COLO668 (cell line): Measurements from ENCODE around the gene VAPB.
"Not testable (repeated sequence)": the region's sequence is repeated elsewhere in the genome, so short reads cannot be mapped to it uniquely, and the experiment has no call there.

Source experiments
- DNase-seq: peaks from one replicate; lab custom pipeline; 2025; ENCODE audit not compliant: unreplicated experiment; lab: John Stamatoyannopoulos, UW

VAPB gene

GRCh38 chr20:58406422-58407001 lies 17.5 kb downstream of the VAPB start:
- no peak for DNase-seq

GRCh38 chr20:58407201-58407873 lies 18.3 kb downstream of the VAPB start:
- no peak for DNase-seq

GRCh38 chr20:58407966-58408557 lies 19.0 kb downstream of the VAPB start:
- no peak for DNase-seq

DNA sequence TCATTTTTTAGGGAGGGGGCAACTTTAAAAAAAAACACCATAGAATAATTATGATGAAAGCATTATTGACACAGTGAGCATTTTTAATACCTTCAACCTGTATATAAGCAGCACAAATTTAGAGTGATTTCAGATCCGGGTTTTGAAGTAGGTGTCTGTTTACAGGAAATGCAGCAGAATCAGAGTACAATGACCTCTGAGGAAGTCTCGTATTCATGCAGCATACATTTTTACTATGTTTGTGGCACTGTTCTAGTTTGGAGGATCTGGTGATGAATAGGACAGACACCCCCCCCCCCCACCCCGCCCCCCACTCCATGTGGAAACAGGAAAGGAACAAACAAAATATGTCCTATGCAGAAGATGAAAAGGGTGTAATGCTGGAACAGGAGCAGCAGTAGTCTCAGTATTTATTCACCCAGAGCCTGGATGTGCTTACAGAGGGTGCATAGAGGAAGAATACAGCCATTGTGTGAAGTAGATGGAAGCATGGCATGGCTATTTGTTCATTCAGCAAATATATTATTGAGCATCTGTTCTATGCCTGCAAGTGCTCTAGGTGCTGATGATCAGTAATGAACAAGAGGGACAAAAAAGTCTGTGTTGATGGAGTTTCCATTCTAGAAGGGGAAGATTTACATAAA lies 19.7 kb downstream of the VAPB start:
- peak; percentile 14 for DNase-seq

GRCh38 chr20:58414216-58414615 lies 25.2 kb downstream of the VAPB start:
- not testable (repeated sequence) for DNase-seq

GRCh38 chr20:58414786-58415185 lies 25.8 kb downstream of the VAPB start:
- not testable (repeated sequence) for DNase-seq

- DNase-seq, result no peak
These were observed 27.0 kb downstream of the VAPB start for GRCh38 chr20:58416057-58416456.

DNA sequence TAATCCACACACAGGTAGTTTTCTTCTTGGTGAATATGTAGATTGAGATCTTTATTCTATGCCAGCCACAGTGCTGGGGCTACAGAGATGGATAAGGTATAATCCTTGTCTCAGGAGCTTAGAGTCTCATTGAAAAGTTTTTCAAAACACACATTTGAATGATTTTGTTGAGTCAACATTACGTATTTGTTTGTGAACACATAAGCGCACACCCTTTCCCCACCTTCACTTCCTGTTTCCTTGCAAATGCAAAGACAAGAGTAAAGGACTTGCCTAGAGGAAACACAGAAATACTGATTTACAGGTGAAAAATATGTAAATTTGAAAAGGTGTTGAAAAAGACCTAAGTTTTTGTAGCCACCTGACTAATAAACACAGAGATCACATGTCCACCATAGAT lies 27.8 kb downstream of the VAPB start:
- DNase-seq, result no peak

- no peak for DNase-seq
These were observed 28.4 kb downstream of the VAPB start for GRCh38 chr20:58417438-58417837.

- DNase-seq, result no peak
These were observed 30.1 kb downstream of the VAPB start for GRCh38 chr20:58418949-58419748.

DNA sequence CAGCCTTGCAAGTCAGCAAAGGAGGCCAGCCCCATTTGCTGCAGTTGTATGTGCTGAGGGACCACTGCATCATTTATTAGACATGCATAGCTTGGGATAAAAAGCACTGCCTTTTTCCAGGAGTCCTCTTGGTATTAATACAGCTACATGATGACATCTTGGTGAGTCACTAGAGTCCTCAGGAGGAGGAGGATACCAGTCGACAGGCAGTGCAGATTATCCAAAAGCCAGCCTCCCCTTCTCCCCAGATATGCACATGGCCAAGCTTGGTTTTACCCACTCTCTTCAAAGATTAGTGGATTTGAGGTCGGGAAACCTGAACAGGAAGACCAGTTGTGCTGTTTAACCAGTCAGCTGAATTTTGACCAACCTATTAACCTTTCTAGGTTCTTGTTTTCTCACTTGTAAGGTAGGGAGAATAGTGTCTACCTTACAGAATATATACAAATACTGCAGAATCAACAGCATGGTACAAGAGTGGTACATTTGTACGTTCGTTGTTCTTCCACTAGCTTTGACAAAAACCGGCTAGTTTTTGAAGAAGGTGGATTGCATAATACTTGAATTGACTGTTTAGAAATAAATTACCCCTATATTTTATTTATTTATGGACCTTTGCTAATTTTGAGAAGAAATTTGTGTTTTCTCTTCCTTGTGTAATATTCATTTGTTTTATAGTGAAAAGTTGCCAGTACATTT lies 31.9 kb downstream of the VAPB start:
- no peak for DNase-seq

DNA sequence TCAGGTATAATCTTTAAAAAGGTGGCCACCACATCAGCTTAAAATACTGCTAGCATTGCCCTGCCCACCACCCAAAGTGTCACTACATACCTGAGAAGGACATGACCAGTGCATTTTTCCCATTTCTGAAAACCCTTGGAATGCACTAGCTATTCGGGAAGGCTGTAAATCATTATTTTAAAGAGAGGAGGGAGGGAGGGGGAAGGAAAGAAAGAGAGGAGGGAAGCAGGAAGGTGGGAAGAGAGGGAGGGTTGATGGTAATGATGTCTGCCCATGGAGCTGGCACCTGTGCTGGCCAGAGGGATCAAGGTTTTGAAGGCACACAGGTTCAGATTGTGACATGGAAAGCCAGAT lies 32.4 kb downstream of the VAPB start:
- DNase-seq, result no peak

- DNase-seq, result no peak
These were observed 35.4 kb downstream of the VAPB start for GRCh38 chr20:58424218-58424969.

DNA sequence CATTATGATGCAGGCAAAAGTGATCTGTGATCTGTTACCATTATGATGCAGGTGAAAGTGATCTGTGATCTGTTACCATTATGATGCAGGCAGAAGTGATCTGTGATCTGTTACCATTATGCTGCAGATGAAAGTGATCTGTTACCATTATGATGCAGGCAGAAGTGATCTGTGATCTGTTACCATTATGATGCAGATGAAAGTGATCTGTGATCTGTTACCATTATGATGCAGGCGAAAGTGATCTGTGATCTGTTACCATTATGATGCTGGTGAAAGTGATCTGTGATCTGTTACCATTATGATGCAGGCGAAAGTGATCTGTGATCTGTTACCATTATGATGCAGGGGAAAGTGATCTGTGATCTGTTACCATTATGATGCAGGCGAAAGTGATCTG lies 38.5 kb downstream of the VAPB start:
- not testable (repeated sequence) for DNase-seq

DNA sequence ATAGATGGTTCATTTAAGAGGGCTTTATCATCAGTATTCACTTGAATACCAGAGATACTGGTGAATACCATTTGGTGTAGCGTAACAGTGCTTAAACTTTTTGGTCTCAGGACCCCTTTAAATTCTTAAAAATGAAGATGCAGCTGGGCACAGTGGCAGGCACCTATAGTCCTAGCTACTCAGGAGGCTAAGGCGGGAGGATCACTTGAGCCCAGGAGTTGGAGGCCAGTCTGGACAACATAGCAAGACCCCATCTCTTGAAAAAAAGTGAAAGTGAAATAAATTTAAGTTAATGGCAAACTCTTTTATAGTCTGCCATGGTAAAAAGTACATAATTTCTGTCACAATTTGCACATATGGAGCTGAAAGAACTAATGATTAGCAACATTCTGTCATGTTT lies 39.3 kb downstream of the VAPB start:
- DNase-seq, result no peak

DNA sequence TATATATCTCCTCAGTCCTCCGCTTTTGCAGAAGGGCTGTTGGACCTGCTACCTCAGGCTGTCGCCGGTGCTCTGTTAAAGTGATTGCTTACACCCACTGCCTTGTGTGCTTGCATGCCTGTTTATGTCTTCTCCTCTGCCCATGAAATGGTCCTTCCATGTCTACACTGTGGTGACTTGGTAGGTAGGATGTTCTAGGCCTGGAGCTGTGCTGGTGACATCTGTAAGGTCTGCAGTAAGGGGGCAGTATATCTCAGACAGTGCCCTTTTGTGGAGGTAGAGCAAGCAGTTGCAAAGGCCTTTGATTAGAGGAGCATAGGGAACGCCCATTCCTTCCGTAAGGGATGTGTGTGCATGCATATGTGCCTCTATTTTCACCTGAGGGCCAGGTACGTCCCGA lies 40.3 kb downstream of the VAPB start:
- no peak for DNase-seq

- no peak for DNase-seq
These were observed 42.1 kb downstream of the VAPB start for GRCh38 chr20:58431134-58431533.

DNA sequence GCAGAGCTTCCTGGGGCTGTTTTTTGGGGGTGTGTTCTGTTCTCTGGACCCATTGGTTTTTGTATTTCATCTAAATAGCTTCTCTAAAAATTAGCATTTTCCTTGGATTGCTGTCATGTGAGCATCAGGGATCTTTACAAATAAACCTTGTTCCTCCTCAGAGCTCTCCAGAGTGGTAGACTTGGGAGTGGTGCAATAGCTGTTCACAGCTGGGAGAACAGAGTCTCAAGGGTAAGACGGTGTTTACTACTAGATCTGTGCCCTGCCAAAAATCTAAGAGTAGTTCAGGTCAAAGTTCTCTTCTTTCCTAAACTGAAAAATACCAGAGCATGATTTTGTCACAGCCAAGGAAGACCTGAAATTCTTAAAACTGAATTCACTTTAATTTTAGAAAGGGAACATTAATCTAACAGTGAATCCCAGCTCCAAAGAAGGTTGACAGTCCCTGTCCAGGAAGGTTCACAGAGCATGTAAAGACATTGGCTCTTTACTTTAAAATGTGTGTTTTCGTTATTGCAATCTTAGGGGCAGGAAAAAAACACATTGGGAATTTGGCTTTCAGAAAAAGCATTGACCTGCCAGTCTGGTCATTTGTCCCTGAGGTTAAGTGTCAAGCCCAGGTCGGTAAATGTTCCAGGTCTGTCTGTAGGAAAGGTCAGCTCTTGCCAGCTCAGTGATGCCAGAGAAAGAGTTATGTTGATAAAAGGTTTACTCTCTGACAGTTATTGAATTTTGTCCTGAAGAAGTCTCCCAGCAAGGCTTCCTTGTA lies 43.3 kb downstream of the VAPB start:
- DNase-seq, result no peak

- no peak for DNase-seq
These were observed 44.1 kb downstream of the VAPB start for GRCh38 chr20:58433029-58433647.
